Measurements from ENCODE around the gene UROC1. TPM values are rescaled to one million over a fixed set of nuclear protein-coding genes. Genes with fewer than 3 reads are reported as not detected.
A peak's percentile ranks its signal among the peaks of the same experiment; 100 is the strongest.

Gene UROC1
- total RNA-seq, 1 experiment from 2014 or later, result not detected

- Histone ChIP-seq H3K23ac (ENCODE audit: insufficient read length, low read depth, low read length) (no peak overlapping the region), H2BK12ac (ENCODE audit: insufficient read length, low read depth, low read length) (no peak overlapping the region), H3K79me1 (ENCODE audit: insufficient read depth, low read depth, low read length, poor library complexity, severe bottlenecking) (no peaks in the 10 kb centered on the region), H4K91ac (ENCODE audit: insufficient read length, low read depth, low read length) (no peak overlapping the region), H3K23me2 (ENCODE audit: insufficient read length, low read depth, low read length, poor library complexity, severe bottlenecking) (no peaks in the 10 kb centered on the region), H2AK5ac (ENCODE audit: insufficient read length, low read length) (no peak overlapping the region), H2BK120ac (ENCODE audit: low read depth, low read length, poor library complexity, severe bottlenecking) (no peak overlapping the region), H3K27ac (ENCODE audit: insufficient read length, low read depth, low read length) (no peak overlapping the region), H3K4me2 (ENCODE audit: insufficient read depth, insufficient read length, low read length) (no peak overlapping the region), H2BK15ac (ENCODE audit: low read depth, low read length) (no peak overlapping the region), H3K79me2 (ENCODE audit: insufficient read depth, low read length) (no peaks in the 10 kb centered on the region), H2AFZ (ENCODE audit: low read length) (no peak overlapping the region), H3T11ph (ENCODE audit: low read length) (no peak overlapping the region), H3K4ac (ENCODE audit: low read depth, low read length) (no peak overlapping the region), H4K20me1 (ENCODE audit: control insufficient read depth, insufficient read depth, insufficient read length) (no peaks in the 10 kb centered on the region), H4K8ac (replicated peaks; ENCODE audit: insufficient read length, low read depth, low read length) (no peak overlapping the region), H2BK20ac (ENCODE audit: low read depth, low read length, poor library complexity, severe bottlenecking) (no peak overlapping the region), H3K18ac (ENCODE audit: insufficient read length, low read depth, low read length) (no peak overlapping the region), H2BK5ac (ENCODE audit: insufficient read length, low read length) (no peak overlapping the region), H3K4me1 (ENCODE audit: insufficient read depth, low read length) (peaks cover 10% of the 10 kb centered on the region; the same call in 1 of the 2 replicates), H3K27me3 (ENCODE audit: insufficient read depth, low read length) (no peaks in the 10 kb centered on the region), H3K9me3 (ENCODE audit: control insufficient read depth, low read depth, low read length) (no peaks in the 10 kb centered on the region), H3K9ac (ENCODE audit: extremely low read depth, insufficient read length, low read length) (no peak overlapping the region), H3K14ac (ENCODE audit: insufficient read depth, low read length) (no peak overlapping the region), H4K5ac (ENCODE audit: insufficient read length, low read depth, low read length) (no peak overlapping the region), H3K56ac (ENCODE audit: insufficient read length, low read depth, low read length) (no peak overlapping the region)
- no peak overlapping the region for H3K4me3 Mint-ChIP-seq
- peaks cover 32 to 39% of the 10 kb centered on the region in 2 experiments for H3K4me1 Mint-ChIP-seq
- TF ChIP-seq CTCF (conservative IDR thresholded peaks at IDR 0.05), result no peak
- H3K9me3 Mint-ChIP-seq, result no peaks in the 10 kb centered on the region; a peak in 2 of 5 replicates
- no CpG with 5 or more reads among the region's 16 CpGs for WGBS (ENCODE audit: extremely low coverage, insufficient read length, low lambda C conversion rate)
- H3K27me3 Mint-ChIP-seq (ENCODE audit: low read depth), result peaks cover 5% of the 10 kb centered on the region
- no peaks in the 10 kb centered on the region for H3K36me3 Mint-ChIP-seq (ENCODE audit: insufficient read depth in 1 of 3, low read depth in 3 of 3)
- peak overlapping the region in 1 of 3 experiments; percentile 70; a peak in 1 of 7 replicates for H3K27ac Mint-ChIP-seq
- DNase-seq, result no peak
Observed at GRCh38 chr3:126481808-126482502, 35.6 kb downstream of the UROC1 start.
